GM19467 (cell line): ENCODE measurements around the gene DVL3.

ENCODE experiments used
- ATAC-seq: cut with Tn5 transposase; IDR thresholded peaks from one replicate; pipeline ENCODE4 v1.9.1; 2021; ENCODE audit warnings: mild to moderate bottlenecking, moderate library complexity; ENCODE audit not compliant: unreplicated experiment

DVL3 gene

GRCh38 chr3:184176377-184177330 lies 21.5 kb downstream of the DVL3 start:
- no peak for ATAC-seq

GRCh38 chr3:184177331-184177731 lies 22.2 kb downstream of the DVL3 start:
- ATAC-seq, result no peak

- ATAC-seq, result no peak
Measured at GRCh38 chr3:184177767-184178306, 22.7 kb downstream of the DVL3 start.

GRCh38 chr3:184178521-184179138 lies 23.5 kb downstream of the DVL3 start:
- ATAC-seq, result no peak

GRCh38 chr3:184180165-184180564 lies 25.0 kb downstream of the DVL3 start:
- no peak for ATAC-seq

- no peak for ATAC-seq
Measured at GRCh38 chr3:184181596-184181995, 26.4 kb downstream of the DVL3 start.

- no peak for ATAC-seq
Measured at GRCh38 chr3:184183679-184184078, 28.5 kb downstream of the DVL3 start.

GRCh38 chr3:184184546-184185230 lies 29.5 kb downstream of the DVL3 start:
- ATAC-seq, result no peak

- ATAC-seq, result peak; percentile 89
Measured at GRCh38 chr3:184185461-184186183, 30.4 kb downstream of the DVL3 start.

- peak; percentile 16 for ATAC-seq
Measured at GRCh38 chr3:184186184-184186901, 31.2 kb downstream of the DVL3 start, which contains the start of gene ABCF3. TSS of gene ABCF3 (plus strand) at chr3:184186199. CDS start at chr3:184186208, 9 bp downstream.

GRCh38 chr3:184186902-184187207 lies 31.7 kb downstream of the DVL3 start:
- ATAC-seq, result no peak

- ATAC-seq, result no peak
Measured at GRCh38 chr3:184188080-184188479, 32.9 kb downstream of the DVL3 start.

- no peak for ATAC-seq
Measured at GRCh38 chr3:184189421-184189820, 34.2 kb downstream of the DVL3 start.

GRCh38 chr3:184192889-184193288 lies 37.7 kb downstream of the DVL3 start:
- ATAC-seq, result no peak

- no peak for ATAC-seq
Measured at GRCh38 chr3:184193991-184194539, 38.9 kb downstream of the DVL3 start.

GRCh38 chr3:184196536-184196935 lies 41.4 kb downstream of the DVL3 start:
- ATAC-seq, result no peak

- ATAC-seq, result no peak
Measured at GRCh38 chr3:184198509-184198908, 43.3 kb downstream of the DVL3 start.

GRCh38 chr3:184200825-184201224 lies 45.6 kb downstream of the DVL3 start:
- no peak for ATAC-seq

- ATAC-seq, result no peak
Measured at GRCh38 chr3:184203526-184203925, 48.3 kb downstream of the DVL3 start.
